Tibial nerve (tissue), 4 donors: ENCODE data around the gene ETFA. TPM values are rescaled to one million over a fixed set of nuclear protein-coding genes. Genes with fewer than 3 reads are reported as not detected.
"Not testable (repeated sequence)": the region's sequence is repeated elsewhere in the genome, so short reads cannot be mapped to it uniquely, and the experiment has no call there.

Experiments
- DNase-seq, 2 donors: peaks; one replicate each; pipeline ENCODE4 v3.0.0-alpha.2; 2019; ENCODE audit warnings: low spot score in 2 of 2
- H3K27ac ChIP-seq, 4 donors: fragments of 200-600 bp; sonication (generic) in 3 of 4; one replicate each; pipeline ENCODE4 v1.5.1; 2017 to 2019; ENCODE audit warnings: mild to moderate bottlenecking in 1 of 4
- H3K27me3 ChIP-seq, 2 donors: fragments of 200-600 bp; sonication (generic) in 1 of 2; one replicate each; pipeline versions ENCODE4 v1.5.1 to v1.6.0; 2017 to 2019
- H3K36me3 ChIP-seq, 3 donors: fragments of 200-600 bp; sonication (generic); one replicate each; pipeline ENCODE4 v1.5.1; 2018 to 2019
- H3K4me1 ChIP-seq, 4 donors: fragments of 200-600 bp; sonication (generic) in 3 of 4; one replicate each; pipeline ENCODE4 v1.5.1; 2017 to 2019
- H3K4me3 ChIP-seq, 4 donors: fragments of 200-600 bp; sonication (generic) in 3 of 4; one replicate each; pipeline ENCODE4 v1.5.1; 2017 to 2019; ENCODE audit warnings: mild to moderate bottlenecking in 1 of 4, moderate library complexity in 1 of 4
- H3K9me3 ChIP-seq, 4 donors: fragments of 200-600 bp; sonication (generic) in 3 of 4; one replicate each; pipeline ENCODE4 v1.5.1; 2017 to 2019
- CTCF ChIP-seq, 5 experiments: fragments of 200-600 bp in 3 of 5; fragments of 450-650 bp in 2 of 5; sonication (generic) in 3 of 5; IDR thresholded peaks; one replicate each; pipeline ENCODE4 v1.5.1; 2016 to 2019; ENCODE audit warnings: antibody characterized with exemption in 5 of 5, mild to moderate bottlenecking in 3 of 5, moderate library complexity in 2 of 5
- EP300 ChIP-seq, 2 donors: sonication (generic); formaldehyde crosslinking; IDR thresholded peaks; one replicate each; pipeline ENCODE4 v1.6.1; 2017; ENCODE audit warnings: antibody characterized with exemption in 2 of 2, mild to moderate bottlenecking in 1 of 2
- POLR2A ChIP-seq, 2 donors: fragments of 450-650 bp; IDR thresholded peaks; one replicate each; pipeline ENCODE4 v1.6.1; 2017; ENCODE audit warnings: antibody characterized with exemption in 2 of 2, mild to moderate bottlenecking in 2 of 2, moderate library complexity in 2 of 2
- WGBS, 2 donors: methylation state at CpG; one replicate each; pipeline ENCODE4 v1.1.5; 2018; 5-methylcytosine and 5-hydroxymethylcytosine counted together
- total RNA-seq, 4 donors: library from RNA; depleted of rRNA; stranded (reverse); fragments of >200 nt; gene quantifications; one replicate each; pipeline ENCODE4 v1.1.0, GENCODE V29; 2016

The ETFA gene
- total RNA-seq, 4 donors from 2014 or later = 59.2 to 96.9 (median 75.5) TPM

- peaks cover 0 to 7% (median 0%) of the 10 kb centered on the region in 4 donors for H3K9me3 ChIP-seq
Observed at GRCh38 chr15:76274821-76275220, 36.4 kb downstream of the ETFA start.

GRCh38 chr15:76274226-76274625 is 37.0 kb downstream of the ETFA start:
- WGBS, 2 donors = 4 to 14% methylated on average over 2 of the region's 2 CpGs
- H3K36me3 ChIP-seq = peaks cover 0 to 89% (median 4%) of the 10 kb centered on the region in 3 donors

More at GRCh38 chr15:76274821-76275220, 36.4 kb downstream of the ETFA start:
- Histone ChIP-seq H3K36me3 (peaks cover 0 to 89% (median 4%) of the 10 kb centered on the region in 3 donors), H3K27me3 (no peaks in the 10 kb centered on the region), H3K4me1 (no peaks in the 10 kb centered on the region), H3K27ac (no peak overlapping the region), H3K4me3 (no peak overlapping the region)
- no peak for DNase-seq
- WGBS, 2 donors = 68 to 78% methylated on average over 1 of the region's 1 CpG
- TF ChIP-seq CTCF (IDR thresholded peaks at IDR 0.05) (no peak), POLR2A (IDR thresholded peaks at IDR 0.05) (no peak), EP300 (IDR thresholded peaks at IDR 0.05) (no peak)

GRCh38 chr15:76270876-76271275 is 40.4 kb downstream of the ETFA start:
- H3K4me1 ChIP-seq = no peaks in the 10 kb centered on the region
- H3K36me3 ChIP-seq = peaks cover 0 to 88% (median 11%) of the 10 kb centered on the region in 3 donors
- H3K27me3 ChIP-seq = no peaks in the 10 kb centered on the region
- H3K4me3 ChIP-seq = no peak overlapping the region
- no peak for DNase-seq
- TF ChIP-seq POLR2A (IDR thresholded peaks at IDR 0.05) = no peak
- no peak for TF ChIP-seq CTCF (IDR thresholded peaks at IDR 0.05)
- TF ChIP-seq EP300 (IDR thresholded peaks at IDR 0.05) = no peak
- H3K9me3 ChIP-seq = peaks cover 0 to 28% (median 6%) of the 10 kb centered on the region in 4 donors
- 96 to 97% methylated on average over 6 of the region's 6 CpGs for WGBS, 2 donors
- H3K27ac ChIP-seq = no peak overlapping the region

More at GRCh38 chr15:76274226-76274625, 37.0 kb downstream of the ETFA start:
- H3K4me3 ChIP-seq = no peak overlapping the region
- no peaks in the 10 kb centered on the region for H3K4me1 ChIP-seq
- H3K9me3 ChIP-seq = peaks cover 0 to 7% (median 0%) of the 10 kb centered on the region in 4 donors
- no peak for DNase-seq
- H3K27ac ChIP-seq = no peak overlapping the region
- TF ChIP-seq EP300 (IDR thresholded peaks at IDR 0.05) (no peak), POLR2A (IDR thresholded peaks at IDR 0.05) (no peak), CTCF (IDR thresholded peaks at IDR 0.05) (no peak)
- no peaks in the 10 kb centered on the region for H3K27me3 ChIP-seq

GRCh38 chr15:76267077-76267476 is 44.2 kb downstream of the ETFA start:
- peaks cover 0 to 98% (median 16%) of the 10 kb centered on the region in 3 donors for H3K36me3 ChIP-seq
- no peak overlapping the region for H3K27ac ChIP-seq
- peaks cover 0 to 53% (median 12%) of the 10 kb centered on the region in 4 donors for H3K9me3 ChIP-seq
- no peaks in the 10 kb centered on the region for H3K27me3 ChIP-seq
- H3K4me3 ChIP-seq = no peak overlapping the region
- TF ChIP-seq CTCF (IDR thresholded peaks at IDR 0.05) (no peak), EP300 (IDR thresholded peaks at IDR 0.05) (no peak), POLR2A (IDR thresholded peaks at IDR 0.05) (no peak)
- no peaks in the 10 kb centered on the region for H3K4me1 ChIP-seq
- WGBS, 2 donors = 96 to 98% methylated on average over 6 of the region's 6 CpGs
- DNase-seq = no peak

GRCh38 chr15:76265769-76266168 is 45.5 kb downstream of the ETFA start:
- not testable (repeated sequence) for DNase-seq, H3K27ac ChIP-seq, H3K4me3 ChIP-seq, H3K27me3 ChIP-seq, H3K4me1 ChIP-seq
- Histone ChIP-seq H3K36me3 (peaks cover 2 to 98% (median 16%) of the 10 kb centered on the region in 3 donors), H3K9me3 (peaks cover 0 to 53% (median 12%) of the 10 kb centered on the region in 4 donors)
- WGBS, 2 donors = 88 to 90% methylated on average over 2 of the region's 2 CpGs
